ENCODE measurements around the gene KDM3A. TPM values are rescaled to one million over a fixed set of nuclear protein-coding genes. Genes with fewer than 3 reads are reported as not detected.

The KDM3A gene
- total RNA-seq, 2 experiments from 2014 or later: 55.5 to 57.3 TPM

GRCh38 chr2:86512034-86512433, 70.9 kb downstream of the KDM3A start:
- Mint-ChIP-seq H3K27ac (no peak overlapping the region), H3K36me3 (peaks cover 14% of the 10 kb centered on the region), H3K4me1 (peaks cover 10% of the 10 kb centered on the region), H3K4me3 (no peak overlapping the region), H3K9me3 (no peaks in the 10 kb centered on the region), H3K27me3 (no peaks in the 10 kb centered on the region)
- no peak for DNase-seq

- H3K27ac Mint-ChIP-seq: no peak overlapping the region
- peaks cover 9% of the 10 kb centered on the region for H3K36me3 Mint-ChIP-seq
- H3K4me3 Mint-ChIP-seq: no peak overlapping the region
- H3K9me3 Mint-ChIP-seq: no peaks in the 10 kb centered on the region
- DNase-seq: no peak
- no peaks in the 10 kb centered on the region for H3K27me3 Mint-ChIP-seq
- H3K4me1 Mint-ChIP-seq: peaks cover 10% of the 10 kb centered on the region
Measured at GRCh38 chr2:86512892-86513291, 71.7 kb downstream of the KDM3A start.

DNA sequence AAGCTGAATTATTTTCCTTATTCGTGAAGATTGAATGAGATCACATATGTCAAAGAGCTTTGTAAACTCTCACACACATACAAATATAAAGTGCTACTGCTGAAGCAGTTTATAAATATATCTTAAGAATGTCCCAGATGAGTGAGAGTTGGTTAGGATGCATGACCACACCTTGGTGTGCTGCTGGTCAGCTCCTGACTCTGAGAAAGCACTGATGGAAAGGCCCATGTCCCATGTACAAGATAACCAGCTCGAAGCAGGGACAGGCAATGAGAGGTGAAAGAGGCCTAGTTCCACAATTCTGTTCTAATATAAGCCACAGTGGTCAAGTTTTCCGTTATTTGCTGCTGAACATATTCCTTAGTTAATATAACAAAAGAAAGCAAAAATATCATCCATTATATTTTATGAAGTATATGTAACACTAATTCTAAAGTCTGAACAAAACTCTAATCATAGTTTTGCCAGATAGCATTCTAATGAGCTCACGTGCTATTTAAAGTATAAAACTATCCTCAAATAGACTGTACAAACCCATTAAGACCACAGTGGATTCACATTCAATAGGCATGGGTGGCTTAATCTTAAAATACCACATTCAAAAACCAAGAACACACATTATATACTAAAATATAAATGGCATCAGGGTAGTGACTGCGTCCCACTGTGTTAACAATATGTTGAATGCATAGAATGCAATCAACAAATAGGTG, 72.9 kb downstream of the KDM3A start:
- Mint-ChIP-seq H3K9me3 (no peaks in the 10 kb centered on the region), H3K27me3 (no peaks in the 10 kb centered on the region), H3K27ac (no peak overlapping the region), H3K4me1 (peaks cover 10% of the 10 kb centered on the region), H3K36me3 (peaks cover 7% of the 10 kb centered on the region), H3K4me3 (no peak overlapping the region)
- no peak for DNase-seq

DNA sequence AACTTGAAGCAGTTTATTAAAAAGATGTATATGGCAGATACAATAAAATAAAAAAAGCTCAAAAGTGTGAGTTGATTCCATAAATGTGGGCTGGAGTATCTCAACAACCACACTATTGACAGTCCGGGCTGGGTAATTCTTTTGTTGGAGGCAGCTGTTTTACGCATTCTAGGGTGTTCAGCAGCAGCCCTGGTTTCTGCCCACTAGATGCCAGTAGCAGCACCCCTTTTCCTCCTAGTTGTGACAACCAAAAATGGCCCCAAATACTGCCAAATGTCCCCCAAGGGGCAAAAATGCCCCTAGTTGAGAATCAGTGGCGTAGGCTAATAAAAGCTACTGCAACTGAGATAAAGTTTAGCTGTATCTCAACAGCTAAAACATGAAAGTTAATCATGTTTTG, 77.3 kb downstream of the KDM3A start:
- Mint-ChIP-seq H3K9me3 (peaks cover 7% of the 10 kb centered on the region), H3K4me3 (no peak overlapping the region), H3K27ac (no peak overlapping the region), H3K27me3 (no peaks in the 10 kb centered on the region), H3K36me3 (no peaks in the 10 kb centered on the region), H3K4me1 (peaks cover 8% of the 10 kb centered on the region)
- DNase-seq: peak; percentile 18

GRCh38 chr2:86519349-86519748, 78.2 kb downstream of the KDM3A start:
- H3K27me3 Mint-ChIP-seq: no peaks in the 10 kb centered on the region
- no peak for DNase-seq
- no peak overlapping the region for H3K4me3 Mint-ChIP-seq
- H3K27ac Mint-ChIP-seq: no peak overlapping the region
- no peaks in the 10 kb centered on the region for H3K36me3 Mint-ChIP-seq
- H3K4me1 Mint-ChIP-seq: peaks cover 6% of the 10 kb centered on the region
- H3K9me3 Mint-ChIP-seq: peaks cover 7% of the 10 kb centered on the region

GRCh38 chr2:86520153-86520552, 79.0 kb downstream of the KDM3A start:
- Mint-ChIP-seq H3K36me3 (no peaks in the 10 kb centered on the region), H3K27me3 (no peaks in the 10 kb centered on the region), H3K4me3 (no peak overlapping the region), H3K4me1 (peaks cover 1% of the 10 kb centered on the region), H3K27ac (no peak overlapping the region), H3K9me3 (peaks cover 7% of the 10 kb centered on the region)
- no peak for DNase-seq

GRCh38 chr2:86521922-86522321, 80.8 kb downstream of the KDM3A start:
- Mint-ChIP-seq H3K4me3 (no peak overlapping the region), H3K4me1 (no peaks in the 10 kb centered on the region), H3K9me3 (peaks cover 7% of the 10 kb centered on the region), H3K36me3 (peaks cover 9% of the 10 kb centered on the region), H3K27ac (no peak overlapping the region), H3K27me3 (no peaks in the 10 kb centered on the region)
- DNase-seq: no peak

DNA sequence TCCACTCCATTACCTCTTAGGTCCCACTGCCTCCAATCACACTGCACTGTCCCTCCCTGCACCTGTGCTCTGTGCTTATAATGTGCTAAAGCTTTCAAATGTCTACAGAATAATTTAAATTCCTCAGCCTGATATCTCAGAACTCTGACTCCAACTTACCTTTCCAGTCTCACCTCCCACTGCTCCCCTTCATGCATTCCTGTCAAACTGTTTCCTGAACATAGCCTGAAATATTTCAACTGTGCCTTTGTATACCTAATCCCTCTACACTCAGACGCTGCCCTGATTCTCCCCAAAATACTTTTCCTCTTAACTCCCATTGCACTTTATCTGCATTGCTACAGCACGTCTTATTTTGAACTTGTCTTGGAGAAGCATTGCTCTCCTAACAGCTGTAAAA, 81.5 kb downstream of the KDM3A start:
- no peak overlapping the region for H3K4me3 Mint-ChIP-seq
- H3K4me1 Mint-ChIP-seq: no peaks in the 10 kb centered on the region
- no peaks in the 10 kb centered on the region for H3K27me3 Mint-ChIP-seq
- H3K9me3 Mint-ChIP-seq: peaks cover 7% of the 10 kb centered on the region
- no peak for DNase-seq
- peaks cover 9% of the 10 kb centered on the region for H3K36me3 Mint-ChIP-seq
- no peak overlapping the region for H3K27ac Mint-ChIP-seq

DNA sequence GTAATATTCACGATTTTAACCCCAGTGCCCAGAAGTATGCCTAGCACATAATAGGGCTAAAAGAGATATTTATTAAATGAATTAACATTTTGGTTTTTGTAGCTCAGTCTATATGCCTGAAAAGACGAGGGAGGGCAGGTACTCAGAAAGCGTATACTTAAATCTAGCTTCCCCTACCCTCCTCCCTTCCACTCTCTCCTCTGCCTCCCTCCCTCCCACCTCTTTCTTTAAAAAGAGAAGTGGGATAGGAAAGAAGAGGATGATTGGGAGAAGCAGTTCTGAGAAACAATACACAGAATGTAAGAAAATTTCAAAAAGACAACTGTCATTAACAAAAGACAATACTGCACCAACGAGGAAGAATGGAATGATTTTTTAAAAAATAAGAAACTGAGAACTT, 82.3 kb downstream of the KDM3A start:
- Mint-ChIP-seq H3K9me3 (peaks cover 7% of the 10 kb centered on the region), H3K36me3 (peaks cover 9% of the 10 kb centered on the region), H3K27ac (no peak overlapping the region), H3K27me3 (no peaks in the 10 kb centered on the region), H3K4me3 (no peak overlapping the region), H3K4me1 (no peaks in the 10 kb centered on the region)
- DNase-seq: no peak

GRCh38 chr2:86525421-86526340, 84.5 kb downstream of the KDM3A start:
- Mint-ChIP-seq H3K27ac (no peak overlapping the region), H3K4me3 (no peak overlapping the region), H3K27me3 (no peaks in the 10 kb centered on the region), H3K4me1 (no peaks in the 10 kb centered on the region), H3K36me3 (peaks cover 9% of the 10 kb centered on the region), H3K9me3 (no peaks in the 10 kb centered on the region)
- DNase-seq: no peak

GRCh38 chr2:86533589-86533988, 92.4 kb downstream of the KDM3A start:
- no peak for DNase-seq
- no peaks in the 10 kb centered on the region for H3K27me3 Mint-ChIP-seq
- no peak overlapping the region for H3K27ac Mint-ChIP-seq
- peaks cover 33% of the 10 kb centered on the region for H3K36me3 Mint-ChIP-seq
- no peak overlapping the region for H3K4me3 Mint-ChIP-seq
- H3K4me1 Mint-ChIP-seq: peaks cover 21% of the 10 kb centered on the region
- H3K9me3 Mint-ChIP-seq: peaks cover 17% of the 10 kb centered on the region

GRCh38 chr2:86541334-86541733, 100.2 kb downstream of the KDM3A start:
- Mint-ChIP-seq H3K4me3 (no peak overlapping the region), H3K4me1 (peaks cover 2% of the 10 kb centered on the region), H3K27ac (no peak overlapping the region)

More at GRCh38 chr2:86541334-86541733, 100.2 kb downstream of the KDM3A start:
- no peaks in the 10 kb centered on the region for H3K9me3 Mint-ChIP-seq
- H3K36me3 Mint-ChIP-seq: peaks cover 43% of the 10 kb centered on the region
- H3K27me3 Mint-ChIP-seq: no peaks in the 10 kb centered on the region
- DNase-seq: no peak

Other genes with a start within 250 kb of the KDM3A start
- gene IMMT, start 245.9 kb upstream of the KDM3A start, total RNA-seq: 100 to 1,000 TPM; 154 to 163 TPM
- 100 to 1,000 TPM in 1 of 2 experiments, 10 to 100 TPM in 1; 93.9 to 105 TPM for gene MRPL35, start 241.9 kb upstream of the KDM3A start, total RNA-seq
- gene REEP1, start 103.7 kb upstream of the KDM3A start, total RNA-seq: under 1 TPM; 0.20 to 0.25 TPM
- gene CHMP3, start 122.1 kb downstream of the KDM3A start, total RNA-seq: 10 to 100 TPM; 40.5 to 42.6 TPM
- gene RNF103, start 182.5 kb downstream of the KDM3A start, total RNA-seq: 10 to 100 TPM; 11.8 to 12.2 TPM